Stomach (tissue), 9 donors: Measurements from ENCODE around the gene GZMM. TPM values are rescaled to one million over a fixed set of nuclear protein-coding genes. Genes with fewer than 3 reads are reported as not detected.

Experiments
- DNase-seq, 2 donors: peaks; one replicate each; pipeline versions ENCODE4 v3.0.0 to v3.0.0-alpha.2; 2013 to 2019
- H3K27ac ChIP-seq, 5 donors: fragments of 200-600 bp in 4 of 5; sonication (generic) in 4 of 5; one replicate each; pipeline ENCODE4 v1.5.1; 2013 to 2019; ENCODE audit warnings: mild to moderate bottlenecking in 1 of 5, moderate library complexity in 1 of 5
- H3K27me3 ChIP-seq, 3 donors: fragments of 200-600 bp; sonication (generic); one replicate each; pipeline ENCODE4 v1.5.1; 2017 to 2019; ENCODE audit warnings: mixed run types in 1 of 3
- H3K36me3 ChIP-seq, 4 donors: fragments of 200-600 bp; sonication (generic); 1 replicate in 3 of 4; 2 replicates in 1 of 4; pipeline ENCODE4 v1.5.1; 2016 to 2019
- H3K4me1 ChIP-seq, 4 donors: fragments of 200-600 bp; sonication (generic); one replicate each; pipeline ENCODE4 v1.5.1; 2016 to 2019
- H3K4me3 ChIP-seq, 4 donors: fragments of 200-600 bp; sonication (generic) in 3 of 4; one replicate each; pipeline ENCODE4 v1.5.1; 2016 to 2019; ENCODE audit warnings: mild to moderate bottlenecking in 1 of 4
- H3K9me3 ChIP-seq, 4 donors: fragments of 200-600 bp; sonication (generic); one replicate each; pipeline ENCODE4 v1.5.1; 2016 to 2019
- CTCF ChIP-seq, 7 experiments: fragments of 450-650 bp in 4 of 7; fragments of 200-600 bp in 3 of 7; sonication (generic) in 3 of 7; IDR thresholded peaks; one replicate each; pipeline ENCODE4 v1.5.1; 2016 to 2019; ENCODE audit warnings: antibody characterized with exemption in 7 of 7, control low read depth in 2 of 7, mild to moderate bottlenecking in 1 of 7
- EP300 ChIP-seq: sonication (generic); formaldehyde crosslinking; IDR thresholded peaks from one replicate; pipeline ENCODE4 v1.6.1; 2017; ENCODE audit warnings: antibody characterized with exemption
- POLR2A ChIP-seq, 4 donors: fragments of 450-650 bp; IDR thresholded peaks; one replicate each; pipeline ENCODE4 v1.6.1; 2016; ENCODE audit warnings: antibody characterized with exemption in 4 of 4, control low read depth in 2 of 4, mild to moderate bottlenecking in 1 of 4, moderate library complexity in 1 of 4
- POLR2AphosphoS5 ChIP-seq, 3 donors: sonication (generic); formaldehyde crosslinking; IDR thresholded peaks; one replicate each; pipeline ENCODE4 v1.6.1; 2016; ENCODE audit warnings: antibody characterized with exemption in 3 of 3
- WGBS, 5 donors: extraction: QIAGEN DNeasy Blood & Tissue Kit in 3 of 5; methylation state at CpG; one replicate each; pipeline versions ENCODE4 v1.1.5 to v1.1.7; 2013 to 2018; 5-methylcytosine and 5-hydroxymethylcytosine counted together
- intact Hi-C: fragments of 100-400 bp; cut with DNase I; formaldehyde crosslinking; loops from one replicate; pipeline ENCODE4 v1.15.1; 2023; ENCODE audit warnings: low total_unique reads
- polyA plus RNA-seq, 3 donors: library from polyadenylated mRNA; stranded (reverse); fragments of 200-250 nt; gene quantifications; one replicate each; pipeline ENCODE4 v1.2.3, GENCODE V29; 2013
- total RNA-seq, 5 donors: library from RNA; depleted of rRNA; stranded (reverse); fragments of >200 nt; gene quantifications; one replicate each; pipeline versions ENCODE4 v1.1.0 to v1.2.3, GENCODE V29; 2014 to 2016
- donor health status: healthy with polysubstance abuse.
- donor health status: Bipolar disorder and iron deficiency.
- donor health status: healthy.

Gene GZMM
- total and polyA plus RNA-seq, 8 donors: 0.37 to 6.6 (median 0.93) TPM; not detected in 3

GRCh38 chr19:514166-514663 is 29.6 kb upstream of the GZMM start:
- DNase-seq: no peak
- no peaks in the 10 kb centered on the region for H3K9me3 ChIP-seq
- H3K27me3 ChIP-seq: no peaks in the 10 kb centered on the region
- WGBS, 5 donors: 87 to 98% (median 96%) methylated on average over 8 to 9 of the region's 9 CpGs
- H3K4me1 ChIP-seq: peaks cover 0 to 33% (median 24%) of the 10 kb centered on the region in 4 donors
- no peak overlapping the region for H3K27ac ChIP-seq
- intact Hi-C loops: no loop called here
- H3K4me3 ChIP-seq: no peak overlapping the region
- no peak for TF ChIP-seq EP300
- TF ChIP-seq CTCF (IDR thresholded peaks at IDR 0.05): no peak
- no peak for TF ChIP-seq POLR2A (IDR thresholded peaks at IDR 0.05)
- no peak for TF ChIP-seq POLR2AphosphoS5 (IDR thresholded peaks at IDR 0.05)
- peaks cover 0 to 12% (median 4%) of the 10 kb centered on the region in 4 donors for H3K36me3 ChIP-seq

- no peak for TF ChIP-seq POLR2A (IDR thresholded peaks at IDR 0.05)
- TF ChIP-seq POLR2AphosphoS5 (IDR thresholded peaks at IDR 0.05): no peak
- no peak for TF ChIP-seq EP300
- no peak for TF ChIP-seq CTCF (IDR thresholded peaks at IDR 0.05)
- intact Hi-C loops: no loop called here
- no peak overlapping the region for H3K27ac ChIP-seq
- DNase-seq: peak in 1 of 2 donors; percentile 94
- no peaks in the 10 kb centered on the region for H3K9me3 ChIP-seq
- H3K4me3 ChIP-seq: no peak overlapping the region
- peaks cover 0 to 13% (median 10%) of the 10 kb centered on the region in 4 donors for H3K36me3 ChIP-seq
- WGBS, 5 donors: 50 to 66% (median 60%) methylated on average over 7 to 10 of the region's 10 CpGs
- no peaks in the 10 kb centered on the region for H3K27me3 ChIP-seq
- peaks cover 0 to 11% (median 5%) of the 10 kb centered on the region in 4 donors for H3K4me1 ChIP-seq
Observed at GRCh38 chr19:517721-518597, 25.9 kb upstream of the GZMM start.

- no peak for TF ChIP-seq POLR2A (IDR thresholded peaks at IDR 0.05)
- no peak for TF ChIP-seq POLR2AphosphoS5 (IDR thresholded peaks at IDR 0.05)
- no peak for TF ChIP-seq CTCF (IDR thresholded peaks at IDR 0.05)
- no peak for TF ChIP-seq EP300
- intact Hi-C loops: no loop called here
- peak in 1 of 2 donors; percentile 84 for DNase-seq
- Histone ChIP-seq H3K27ac (no peak overlapping the region), H3K27me3 (no peaks in the 10 kb centered on the region), H3K4me1 (peaks cover 0 to 6% (median 3%) of the 10 kb centered on the region in 4 donors), H3K4me3 (no peak overlapping the region), H3K36me3 (peaks cover 0 to 12% (median 10%) of the 10 kb centered on the region in 4 donors), H3K9me3 (no peaks in the 10 kb centered on the region)
- 15 to 53% (median 21%) methylated on average over 25 to 58 of the region's 58 CpGs for WGBS, 5 donors
Observed at GRCh38 chr19:518598-519231, 25.1 kb upstream of the GZMM start.

GRCh38 chr19:519449-519865 is 24.4 kb upstream of the GZMM start:
- H3K4me3 ChIP-seq: no peak overlapping the region
- H3K27ac ChIP-seq: no peak overlapping the region
- WGBS, 5 donors: 78 to 96% (median 84%) methylated on average over 24 to 45 of the region's 45 CpGs
- H3K27me3 ChIP-seq: no peaks in the 10 kb centered on the region
- intact Hi-C loops: no loop called here
- H3K4me1 ChIP-seq: peaks cover 0 to 6% (median 3%) of the 10 kb centered on the region in 4 donors
- no peaks in the 10 kb centered on the region for H3K9me3 ChIP-seq
- H3K36me3 ChIP-seq: peaks cover 0 to 12% (median 9%) of the 10 kb centered on the region in 4 donors
- TF ChIP-seq CTCF (IDR thresholded peaks at IDR 0.05) (no peak), POLR2AphosphoS5 (IDR thresholded peaks at IDR 0.05) (no peak), POLR2A (IDR thresholded peaks at IDR 0.05) (no peak), EP300 (no peak)
- DNase-seq: no peak
